Ovary (tissue), 9 donors: ENCODE results near the gene RADIL. TPM values are rescaled to one million over a fixed set of nuclear protein-coding genes. Genes with fewer than 3 reads are reported as not detected.

Experiments used
- DNase-seq, 5 donors: peaks; one replicate each; pipeline ENCODE4 v3.0.0-alpha.2; 2019 to 2020
- H3K27ac ChIP-seq, 2 donors: fragments of 200-600 bp; one replicate each; pipeline versions ENCODE4 v1.5.1 to v1.8.0; 2019 to 2022
- H3K27me3 ChIP-seq: fragments of 200-600 bp; one replicate; pipeline ENCODE4 v1.8.0; 2022
- H3K36me3 ChIP-seq: fragments of 200-600 bp; sonication (generic); one replicate; pipeline ENCODE4 v1.5.1; 2019
- H3K4me1 ChIP-seq: one replicate; pipeline ENCODE4 v1.8.1; 2013; ENCODE audit warnings: mild to moderate bottlenecking, moderate library complexity; ENCODE audit not compliant: insufficient read depth
- H3K4me3 ChIP-seq: fragments of 200-600 bp; sonication (generic); one replicate; pipeline ENCODE4 v1.5.1; 2017
- H3K9me3 ChIP-seq, 2 donors: fragments of 200-600 bp in 1 of 2; sonication (generic) in 1 of 2; one replicate each; pipeline versions ENCODE4 v1.5.1 to v1.8.1; 2013 to 2019; ENCODE audit warnings: mild to moderate bottlenecking in 1 of 2, moderate library complexity in 1 of 2
- CTCF ChIP-seq, 3 donors: fragments of 450-650 bp in 2 of 3; fragments of 200-600 bp in 1 of 3; IDR thresholded peaks; one replicate each; pipeline versions ENCODE4 v1.5.1 to v1.8.0; 2016 to 2022; ENCODE audit warnings: antibody characterized with exemption in 3 of 3, mild to moderate bottlenecking in 1 of 3
- EP300 ChIP-seq: sonication (generic); formaldehyde crosslinking; IDR thresholded peaks from one replicate; pipeline ENCODE4 v1.6.1; 2017; ENCODE audit warnings: antibody characterized with exemption
- POLR2A ChIP-seq: fragments of 450-650 bp; IDR thresholded peaks from one replicate; pipeline ENCODE4 v1.6.1; 2017; ENCODE audit warnings: antibody characterized with exemption, mild to moderate bottlenecking, moderate library complexity
- WGBS, 3 donors: extraction: QIAGEN DNeasy Blood & Tissue Kit in 1 of 3; methylation state at CpG; one replicate each; pipeline versions ENCODE4 v1.1.5 to v1.1.7; 2013 to 2017; 5-methylcytosine and 5-hydroxymethylcytosine counted together
- intact Hi-C, 4 donors: fragments of 100-400 bp; cut with DNase I; formaldehyde crosslinking; loops; one replicate each; pipeline versions ENCODE4 v1.11.0 to v1.15.1; 2022 to 2023
- microRNA-seq, 3 donors: library from miRNA; unstranded; fragments of <30 nt; microRNA quantifications; one replicate each; pipeline versions ENCODE4 to v1.2.0, GENCODE V29; 2019 to 2020
- polyA plus RNA-seq, 2 donors: library from polyadenylated mRNA; stranded (reverse); fragments of 200-250 nt in 1 of 2; fragments of 350-450 nt in 1 of 2; fragmentation: Illumina TruSeq in 1 of 2; extraction: RNeasy Lipid Tissue Mini Kit (QIAGEN cat#74804) in 1 of 2; gene quantifications; one replicate each; pipeline ENCODE4 v1.2.3, GENCODE V29; 2013 to 2014
- small RNA-seq: library from RNA; depleted of rRNA; stranded (forward); fragments of <200 nt; gene quantifications from one replicate; pipeline ENCODE3, GENCODE V24; 2016
- total RNA-seq, 7 donors: library from RNA; depleted of rRNA in 2 of 7; stranded (reverse); fragments of >200 nt in 2 of 7; fragmentation: NEBNext Ultra II Directional in 3 of 7; extraction: Animal tissue kit (Norgen Biotek cat#: 25700) in 3 of 7; gene quantifications; one replicate each; pipeline versions ENCODE4 v1.1.0 to v1.2.4, GENCODE V29; 2016 to 2023
- donor health status: DM: no; HTN: no; CAD: no; lungs with moderate emphysema.
- donor health status: DM: no; HTN: no; CAD: no.
- donor health status: Bipolar disorder and iron deficiency.
- donor health status: DM: yes; HTN: yes; CAD: no.
- donor health status: DM: no; HTN: no; CAD: no.
- donor health status: DM: yes; HTN: yes; CAD: no.

RADIL gene
- total and polyA plus RNA-seq, 9 donors, result 0.98 to 5.4 (median 2.4) TPM

DNA sequence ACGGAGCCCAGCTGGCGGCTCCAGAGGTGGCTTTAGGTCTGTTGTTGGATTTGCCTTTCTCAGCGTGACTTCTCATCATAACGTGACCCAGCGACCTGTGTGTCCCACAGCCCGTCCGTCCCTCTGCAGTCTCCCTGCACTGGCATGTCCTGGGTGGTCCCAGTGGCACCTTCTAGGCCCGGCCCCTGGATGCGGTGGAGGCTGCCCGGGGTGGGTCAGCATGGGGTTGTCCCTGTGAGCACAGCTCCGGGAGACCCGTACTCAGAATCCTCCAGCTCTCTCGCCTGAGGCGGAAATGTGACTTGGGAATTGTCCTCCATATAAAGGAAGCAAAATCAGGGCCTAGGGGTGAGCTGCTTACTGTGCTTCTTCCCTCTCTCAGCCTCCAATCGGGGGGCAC is 133.7 kb downstream of the RADIL start:
- intact Hi-C loops, result loop anchor here (5.0 to 10.0 kb wide), 6 partner anchors 65 to 137 kb away; partner anchors contain the start of gene FOXK1 (in 2 of the 4)

DNA sequence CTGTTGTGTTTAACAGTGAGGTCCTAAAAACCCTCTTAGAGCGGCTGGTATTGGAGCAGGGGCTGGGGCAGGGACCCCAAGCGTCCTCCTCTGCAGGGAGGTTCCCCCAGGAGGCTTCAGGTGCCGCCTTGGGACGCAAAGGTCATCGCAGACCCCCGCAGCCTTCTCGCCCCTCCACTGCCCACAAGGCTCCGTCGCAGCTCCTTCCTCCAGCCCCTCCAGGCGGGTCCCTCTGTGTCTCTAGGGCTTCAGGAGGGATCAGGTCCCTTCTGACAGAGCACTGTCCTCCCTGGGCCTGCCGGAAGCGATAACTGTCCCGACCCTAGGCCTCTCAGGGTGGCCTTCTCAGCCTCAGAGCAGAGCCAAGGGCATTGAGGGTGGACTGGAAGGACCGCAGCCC is 134.2 kb downstream of the RADIL start:
- TF ChIP-seq CTCF (IDR thresholded peaks at IDR 0.05) (no peak), EP300 (no peak), POLR2A (no peak)
- H3K27ac ChIP-seq, result no peak overlapping the region
- no peak overlapping the region for H3K4me3 ChIP-seq
- H3K36me3 ChIP-seq, result no peaks in the 10 kb centered on the region
- WGBS, 3 donors, result 82 to 94% (median 91%) methylated on average over 13 to 14 of the region's 14 CpGs
- DNase-seq, result no peak
- intact Hi-C loops, result loop anchor here in 2 of 4 donors (5.0 to 10.0 kb wide), 3 partner anchors 65 to 137 kb away; partner anchors contain the start of gene FOXK1 (in 2 of the 2)
- H3K9me3 ChIP-seq, result no peaks in the 10 kb centered on the region
- H3K27me3 ChIP-seq, result no peaks in the 10 kb centered on the region
- H3K4me1 ChIP-seq, result peaks cover 11% of the 10 kb centered on the region

More for the DNA sequence above, 133.7 kb downstream of the RADIL start:
- no peaks in the 10 kb centered on the region for H3K27me3 ChIP-seq
- no peak for DNase-seq
- H3K4me3 ChIP-seq, result no peak overlapping the region
- H3K36me3 ChIP-seq, result no peaks in the 10 kb centered on the region
- WGBS, 3 donors, result 85 to 90% (median 89%) methylated on average over 15 of the region's 15 CpGs
- H3K4me1 ChIP-seq, result peaks cover 8% of the 10 kb centered on the region
- TF ChIP-seq CTCF (IDR thresholded peaks at IDR 0.05) (no peak), EP300 (no peak)
- H3K9me3 ChIP-seq, result no peaks in the 10 kb centered on the region
- no peak overlapping the region for H3K27ac ChIP-seq

Small RNAs within 50 kb of the gene (microRNA-seq; reads per million reads assigned to microRNA genes)
- gene MIR4656, result 0 reads per million in 3 donors

Small RNAs within 50 kb of the gene (small RNA-seq; reads per million reads assigned to genes)
- not detected for gene MIR4656
- gene RF00019, result not detected

Other genes starting within 250 kb of the RADIL start
- gene FOXK1, start 201.4 kb downstream of the RADIL start, total RNA-seq, result 10 to 100 TPM; 10.9 to 43.9 (median 32.6) TPM
- 10 to 100 TPM in 1 of 2 donors, 1 to 10 TPM in 1; 5.8 to 10.4 TPM for gene FOXK1, start 201.4 kb downstream of the RADIL start, polyA plus RNA-seq
- gene AP5Z1, start 108.1 kb downstream of the RADIL start, total RNA-seq, result 10 to 100 TPM; 16.3 to 37.3 (median 23.1) TPM
- gene AP5Z1, start 108.1 kb downstream of the RADIL start, polyA plus RNA-seq, result 10 to 100 TPM in 1 of 2 donors, 1 to 10 TPM in 1; 2.4 to 26.4 TPM
- under 1 TPM in 6 of 7 donors, not detected in 1; under 0.01 to 0.36 (median 0.09) TPM for gene PAPOLB, start 21.7 kb downstream of the RADIL start, total RNA-seq
- gene PAPOLB, start 21.7 kb downstream of the RADIL start, polyA plus RNA-seq, result not detected
- not detected for gene MMD2, start 75.5 kb upstream of the RADIL start, total RNA-seq
- gene MMD2, start 75.5 kb upstream of the RADIL start, polyA plus RNA-seq, result not detected
- 10 to 100 TPM in 4 of 7 donors, 1 to 10 TPM in 3; 6.7 to 12.8 (median 11.8) TPM for gene RBAK, start 162.1 kb upstream of the RADIL start, total RNA-seq
- 1 to 10 TPM; 4.7 to 6.5 TPM for gene RBAK, start 162.1 kb upstream of the RADIL start, polyA plus RNA-seq